ENCODE results near the gene NHS. TPM values are rescaled to one million over a fixed set of nuclear protein-coding genes. Genes with fewer than 3 reads are reported as not detected.
"Not testable (repeated sequence)": the region's sequence is repeated elsewhere in the genome, so short reads cannot be mapped to it uniquely, and the experiment has no call there.

NHS gene
- total RNA-seq, 1 donor from 2014 or later: 0.51 TPM

GRCh38 chrX:17446269-17446668 is 71.3 kb downstream of the NHS start:
- DNase-seq (ENCODE audit: low read depth): not testable (repeated sequence)

- DNase-seq (ENCODE audit: low read depth): no peak
These were observed 73.2 kb downstream of the NHS start for GRCh38 chrX:17448188-17448587.

- no peak for DNase-seq (ENCODE audit: low read depth)
These were observed 74.9 kb downstream of the NHS start for GRCh38 chrX:17449866-17450265.

- no peak for DNase-seq (ENCODE audit: low read depth)
These were observed 78.8 kb downstream of the NHS start for GRCh38 chrX:17453788-17454187.

DNA sequence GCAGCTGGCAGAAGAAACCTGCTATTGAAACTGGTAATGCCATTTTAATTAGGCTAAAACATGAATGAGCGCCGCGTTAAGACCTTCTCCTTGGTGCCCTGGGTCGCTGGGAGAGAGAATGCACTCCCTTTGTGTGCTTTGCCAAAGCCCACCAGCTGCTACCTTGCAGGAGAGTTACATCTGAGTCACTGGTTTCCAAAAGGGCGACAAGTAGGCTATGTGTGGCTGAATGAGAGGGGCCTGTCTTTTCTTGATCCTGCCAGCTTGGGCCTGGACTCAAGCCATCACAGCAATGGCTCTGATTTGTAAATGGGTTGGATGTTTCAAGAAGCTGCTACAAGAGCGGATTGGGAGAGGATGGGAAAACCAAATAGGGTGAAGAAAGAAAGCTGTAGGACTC is 81.5 kb downstream of the NHS start:
- DNase-seq (ENCODE audit: low read depth): peak; percentile 27

DNA sequence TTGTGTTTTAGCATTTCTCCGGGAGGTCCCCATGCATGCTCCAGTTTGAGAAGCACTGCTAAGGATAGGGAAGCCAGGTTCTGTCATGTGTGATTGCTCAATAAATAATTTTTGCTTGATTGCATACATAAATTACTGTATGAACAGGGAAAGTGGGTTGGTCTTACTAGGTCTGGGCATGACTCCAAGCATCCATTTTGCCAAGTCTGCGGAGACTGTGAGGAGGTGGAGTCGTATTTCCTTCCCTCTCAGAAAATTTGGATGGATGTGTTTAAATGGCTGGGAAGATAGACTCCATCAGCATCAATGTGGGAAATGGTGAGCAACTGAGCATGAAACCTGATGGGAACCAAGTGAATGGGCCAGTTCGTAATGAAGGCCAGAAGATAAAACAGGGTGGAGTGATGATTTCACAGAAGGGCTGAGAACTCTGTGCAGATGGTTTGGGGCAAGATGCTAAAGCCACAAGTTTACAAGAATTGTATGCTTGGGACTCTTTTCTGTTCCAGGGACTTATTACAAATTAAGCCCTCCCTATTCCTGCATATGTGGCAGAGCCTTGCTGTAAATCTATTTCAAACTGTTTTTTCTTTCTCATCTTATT is 84.1 kb downstream of the NHS start:
- peak; percentile 36 for DNase-seq (ENCODE audit: low read depth)

- peak; percentile 64 for DNase-seq (ENCODE audit: low read depth)
These were observed 84.7 kb downstream of the NHS start for GRCh38 chrX:17459661-17460060.

- no peak for DNase-seq (ENCODE audit: low read depth)
These were observed 87.9 kb downstream of the NHS start for GRCh38 chrX:17462881-17463280.

DNA sequence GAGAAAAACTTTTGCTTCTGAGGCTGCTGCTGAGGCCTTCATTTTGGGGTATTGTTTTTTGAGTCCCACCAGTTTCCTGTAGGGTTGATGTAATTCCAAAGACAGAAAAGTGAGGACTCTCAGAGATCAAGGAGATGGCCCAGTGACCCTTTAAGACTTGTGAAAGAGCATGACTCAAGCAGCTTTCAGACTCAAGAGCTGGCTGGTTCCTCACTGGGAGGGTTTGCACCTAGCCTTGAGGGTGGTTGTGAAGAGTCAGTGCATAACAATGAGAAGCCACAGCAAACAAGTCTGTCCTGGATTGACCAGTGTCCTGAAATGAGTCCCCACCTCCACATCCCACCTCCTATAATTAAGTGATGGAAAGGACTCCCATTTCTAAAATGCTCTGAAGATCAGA is 89.2 kb downstream of the NHS start:
- DNase-seq (ENCODE audit: low read depth): no peak

DNA sequence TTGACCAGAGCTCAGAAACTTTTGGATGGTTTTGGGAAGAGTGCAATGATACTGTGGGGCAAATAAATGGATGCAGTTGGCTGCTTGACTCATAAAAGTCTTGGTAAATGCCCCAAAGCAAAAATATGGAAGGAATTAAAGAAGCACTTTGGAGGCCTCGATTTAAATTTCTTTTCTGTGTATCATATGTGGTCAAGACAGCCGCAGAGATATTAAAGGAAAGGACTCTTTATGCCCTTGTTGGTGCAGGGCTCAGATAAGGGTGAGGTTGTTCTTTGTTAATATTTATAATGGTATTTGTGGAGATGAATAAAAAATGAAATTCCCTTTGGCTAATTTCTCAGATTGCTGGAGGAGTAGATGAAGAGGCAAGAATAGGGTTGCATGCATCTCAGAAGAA is 90.2 kb downstream of the NHS start:
- DNase-seq (ENCODE audit: low read depth): no peak

DNA sequence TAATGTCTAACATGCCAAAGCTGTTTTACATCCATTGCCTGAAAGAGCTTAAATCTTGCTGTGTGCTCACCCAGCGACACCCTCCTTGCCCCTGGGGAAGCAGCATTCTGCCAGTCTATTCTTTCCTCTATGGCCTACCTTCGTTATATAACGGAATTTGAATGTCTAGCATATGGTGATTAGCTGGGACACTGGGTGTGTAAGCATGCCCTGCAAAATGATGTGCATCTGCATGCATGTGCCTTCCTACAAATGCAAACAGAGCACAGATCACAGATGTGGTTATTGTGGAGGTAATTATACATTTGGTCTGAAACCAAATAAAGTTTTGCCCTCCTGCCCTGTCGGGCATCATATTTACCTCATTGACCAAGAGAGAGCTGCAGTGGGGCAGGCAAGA is 90.8 kb downstream of the NHS start:
- no peak for DNase-seq (ENCODE audit: low read depth)

DNA sequence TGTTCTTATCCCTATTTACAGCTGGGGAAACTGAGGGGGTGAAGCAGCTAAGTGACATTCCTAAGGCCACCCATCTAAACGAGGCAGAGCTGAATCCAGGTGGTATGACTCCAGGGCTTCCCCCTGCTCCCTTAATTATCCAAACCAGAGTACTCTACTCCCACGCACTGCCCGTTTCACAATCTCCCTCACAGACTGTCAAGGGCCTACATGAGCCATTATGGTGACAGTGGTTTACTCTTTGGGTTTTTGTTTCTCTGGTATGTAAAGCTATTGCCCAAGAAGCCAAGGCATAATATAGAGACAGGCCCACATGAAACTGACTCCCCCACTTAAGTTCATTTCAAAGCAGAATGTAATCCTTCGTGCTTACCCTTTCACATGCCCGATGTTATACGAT is 95.1 kb downstream of the NHS start:
- DNase-seq (ENCODE audit: low read depth): no peak

- no peak for DNase-seq (ENCODE audit: low read depth)
These were observed 96.1 kb downstream of the NHS start for GRCh38 chrX:17471121-17471520.

- no peak for DNase-seq (ENCODE audit: low read depth)
These were observed 96.9 kb downstream of the NHS start for GRCh38 chrX:17471861-17472260.

DNA sequence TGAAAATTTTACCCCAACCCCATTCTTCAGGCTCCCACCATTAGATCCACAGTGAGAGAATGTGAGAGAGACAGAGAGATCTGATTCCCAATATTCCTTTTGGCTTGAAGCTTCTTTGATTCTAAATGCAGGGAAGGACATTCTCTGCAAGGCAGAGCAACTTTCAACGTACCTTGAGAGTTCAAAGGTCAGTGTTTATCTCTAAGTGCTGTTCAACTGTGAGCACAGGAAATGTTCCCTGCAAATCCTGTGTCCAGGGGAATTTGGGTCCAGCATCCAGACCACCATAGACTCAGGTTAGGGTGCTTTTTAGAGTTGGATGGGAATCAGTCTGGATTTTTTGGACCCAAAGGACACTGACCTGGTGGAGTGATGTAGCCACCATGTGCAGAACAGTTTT is 97.4 kb downstream of the NHS start:
- DNase-seq (ENCODE audit: low read depth): no peak

GRCh38 chrX:17473021-17473420 is 98.0 kb downstream of the NHS start:
- DNase-seq (ENCODE audit: low read depth): no peak

- peak; percentile 30 for DNase-seq (ENCODE audit: low read depth)
These were observed 99.9 kb downstream of the NHS start for GRCh38 chrX:17474892-17475291.

- no peak for DNase-seq (ENCODE audit: low read depth)
These were observed 100.6 kb downstream of the NHS start for GRCh38 chrX:17475449-17476217.

GRCh38 chrX:17476411-17476810 is 101.4 kb downstream of the NHS start:
- DNase-seq (ENCODE audit: low read depth): no peak

DNA sequence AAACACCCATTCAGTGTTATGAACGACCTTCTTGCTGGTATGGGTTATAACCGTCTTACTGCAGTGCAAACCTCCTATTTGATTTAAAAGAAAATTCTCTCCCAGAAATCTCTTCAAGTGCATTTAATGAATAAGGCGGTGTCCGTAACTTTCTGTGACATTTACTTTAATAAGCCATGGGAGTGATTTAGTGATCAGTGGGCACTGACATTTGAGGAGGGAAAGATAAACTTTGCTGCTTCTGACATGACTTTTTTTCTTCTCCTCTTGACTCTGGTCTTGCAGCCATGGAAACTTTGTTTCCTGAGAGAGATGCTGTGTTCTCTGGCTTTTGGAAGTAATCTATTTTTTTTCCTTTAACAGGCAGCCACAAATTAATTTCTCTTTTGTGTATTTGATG is 106.1 kb downstream of the NHS start:
- DNase-seq (ENCODE audit: low read depth): no peak

- no peak for DNase-seq (ENCODE audit: low read depth)
These were observed 109.6 kb downstream of the NHS start for GRCh38 chrX:17484592-17484991.

DNA sequence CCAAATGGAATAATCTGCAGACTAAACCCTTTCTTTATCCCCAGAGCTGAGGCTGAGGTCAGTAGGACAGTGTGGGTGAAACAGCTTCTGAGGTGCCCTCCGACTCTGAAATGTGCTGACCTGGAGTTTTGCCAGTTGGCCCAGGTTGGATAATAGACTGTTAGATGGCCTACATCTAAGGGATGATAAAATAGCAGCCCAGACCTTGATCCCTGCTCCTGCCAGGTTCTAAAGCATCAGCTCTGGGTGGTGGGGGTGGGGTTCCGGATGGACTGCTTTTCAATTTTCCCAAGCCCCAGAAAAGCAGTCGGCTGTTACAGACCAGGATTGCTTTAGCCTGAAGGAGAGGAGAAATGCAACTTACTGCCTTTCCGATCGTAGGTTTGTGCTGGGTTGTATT is 110.4 kb downstream of the NHS start:
- DNase-seq (ENCODE audit: low read depth): no peak

DNA sequence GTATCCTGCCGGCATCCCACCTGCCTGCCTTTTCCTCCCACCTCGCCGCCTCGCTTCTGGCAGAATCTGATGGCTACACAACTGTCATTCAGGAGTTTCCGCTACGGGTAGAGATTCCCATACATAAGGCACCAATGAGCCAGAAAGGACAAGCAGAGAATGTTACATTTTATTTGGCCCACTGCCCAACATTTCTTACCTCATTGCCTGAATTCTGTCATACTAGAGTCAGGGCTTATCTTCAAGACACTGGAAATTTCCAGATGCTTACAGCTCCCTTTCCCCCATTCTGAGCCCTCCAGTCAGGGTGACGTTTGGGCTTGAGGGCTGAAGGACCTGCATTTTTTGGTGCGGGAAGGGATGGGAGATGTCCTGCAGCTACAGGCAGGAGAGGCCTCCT is 113.0 kb downstream of the NHS start:
- DNase-seq (ENCODE audit: low read depth): no peak
